ENCODE results near the gene ARSJ.

Gene ARSJ

DNA sequence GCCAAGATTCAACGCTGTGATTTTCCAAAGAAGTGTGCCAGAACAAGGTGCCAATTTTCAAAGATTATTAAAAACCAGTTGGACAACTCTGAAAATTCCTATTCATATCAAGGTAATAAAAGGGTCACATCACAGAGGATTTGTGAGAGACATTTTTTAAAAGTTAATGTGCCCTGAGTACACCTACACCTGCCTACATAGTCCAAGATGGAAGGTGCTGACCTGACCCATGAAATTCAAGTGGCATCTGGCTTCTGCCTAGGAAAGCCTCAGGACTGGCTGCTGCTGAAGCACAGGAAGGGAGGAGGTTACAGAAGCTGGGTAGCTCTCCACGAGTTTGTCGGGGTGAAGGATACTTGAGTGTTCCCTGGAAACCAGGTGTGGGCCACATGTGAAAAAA, 11.4 kb upstream of the ARSJ start:
- in situ Hi-C loops (cut with MboI; ENCODE audit: low sequenced_read_pairs) = no loop called here

GRCh38 chr4:113987382-113987941, 8.0 kb upstream of the ARSJ start:
- in situ Hi-C loops (cut with MboI; ENCODE audit: low sequenced_read_pairs) = no loop called here

DNA sequence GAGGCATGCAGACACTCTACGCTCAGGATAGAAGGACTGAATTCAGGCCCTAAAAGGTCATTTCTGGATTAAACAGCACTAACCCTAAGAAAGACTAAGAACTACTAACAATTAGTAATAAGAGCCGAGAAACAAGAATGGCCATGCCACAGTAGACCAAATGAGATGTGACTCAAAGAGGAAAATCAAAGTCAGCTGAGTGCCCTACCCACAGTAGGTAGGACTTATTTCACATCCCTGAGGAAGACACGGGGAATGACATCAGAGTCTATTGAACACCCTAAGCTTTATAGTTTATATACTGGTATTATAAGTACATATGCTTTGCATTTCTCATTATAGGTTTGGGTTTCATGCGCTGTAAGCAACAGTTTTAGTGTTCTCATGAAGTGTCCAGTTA, 2.7 kb upstream of the ARSJ start:
- in situ Hi-C loops (cut with MboI; ENCODE audit: low sequenced_read_pairs) = no loop called here

- in situ Hi-C loops (cut with MboI; ENCODE audit: low sequenced_read_pairs) = no loop called here
Measured at GRCh38 chr4:113981591-113981990, 2.1 kb upstream of the ARSJ start.

DNA sequence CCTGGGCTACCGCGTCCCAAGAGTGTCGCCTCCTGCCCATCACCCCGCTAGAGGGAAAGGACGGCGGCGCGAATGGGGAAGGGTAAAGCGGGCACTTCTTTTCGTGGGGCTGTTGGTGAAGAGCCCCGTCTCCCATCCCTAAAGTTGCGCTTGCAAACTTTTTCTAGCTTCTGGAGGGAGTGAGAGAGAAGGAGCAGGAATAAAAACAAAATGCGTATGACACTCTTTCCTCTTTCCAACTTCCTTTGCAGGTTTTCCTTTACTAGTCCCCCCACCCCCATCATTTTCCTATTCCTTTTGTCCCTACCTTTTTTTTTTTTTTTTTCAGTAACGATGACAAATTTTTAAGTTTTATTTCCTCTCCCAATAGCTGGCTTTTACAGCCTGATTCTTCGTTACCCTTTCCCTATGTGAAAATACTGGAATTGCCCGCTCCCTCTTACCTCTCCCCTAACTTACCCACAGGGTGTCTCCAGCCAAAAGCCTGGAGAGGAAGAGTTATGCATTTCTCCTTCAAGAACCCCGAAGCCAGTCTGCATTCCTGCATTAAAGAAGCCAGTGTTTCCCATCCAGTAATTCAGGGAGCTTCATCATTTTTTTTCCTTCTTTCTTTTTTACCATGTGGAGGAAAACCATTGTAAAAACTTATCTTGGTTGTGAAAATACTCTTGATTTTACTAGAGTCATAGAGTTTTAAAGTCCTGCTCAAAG, 613 bp upstream of the ARSJ start:
- in situ Hi-C loops (cut with MboI; ENCODE audit: low sequenced_read_pairs) = no loop called here

DNA sequence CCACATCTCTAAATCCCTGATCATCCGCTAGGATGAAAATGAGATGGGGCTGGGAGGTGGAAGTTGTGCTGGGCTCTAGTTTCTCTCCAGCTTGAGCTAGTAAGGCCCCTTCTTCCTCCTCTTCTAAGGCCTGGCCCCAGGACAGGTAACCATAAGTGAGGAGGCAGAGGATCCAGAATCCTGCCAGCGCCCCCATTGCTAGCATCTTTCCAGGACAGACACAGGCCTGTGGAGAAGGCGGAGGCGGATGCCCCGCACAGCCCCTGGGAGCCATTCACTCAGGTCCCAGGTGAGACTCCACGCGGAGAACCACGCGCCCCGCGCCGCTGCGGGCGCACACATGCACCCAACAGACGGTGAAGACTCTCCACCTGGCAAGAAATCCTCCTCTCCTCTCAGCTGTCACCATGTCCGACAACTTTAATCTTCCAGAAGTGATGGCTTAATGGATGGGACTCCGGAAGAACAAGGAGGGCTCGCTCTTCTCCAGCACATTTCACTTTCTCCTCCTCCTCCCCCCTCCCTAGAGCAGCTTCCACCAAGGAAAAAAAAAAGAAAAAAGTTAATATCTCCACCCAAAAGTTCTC, 793 bp downstream of the ARSJ start:
- in situ Hi-C loops (cut with MboI; ENCODE audit: low sequenced_read_pairs) = no loop called here

DNA sequence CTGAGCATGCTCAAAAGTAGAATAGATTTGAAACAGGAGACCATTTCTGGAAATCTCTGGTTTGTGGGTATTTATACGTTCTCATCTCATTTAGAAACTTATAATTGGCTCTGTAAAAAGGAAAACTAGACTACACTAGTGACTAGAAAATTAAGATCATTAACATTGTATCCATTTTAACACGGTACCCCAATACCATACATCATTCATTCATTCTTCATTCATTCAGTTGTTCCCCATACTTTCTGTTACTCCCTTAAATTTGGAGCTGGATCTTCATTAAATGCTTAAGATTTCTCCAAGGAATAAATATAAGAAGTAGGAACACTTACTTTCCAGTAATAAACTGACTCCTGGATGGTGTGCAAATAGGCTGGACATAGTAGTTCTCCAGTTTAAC, 1.3 kb downstream of the ARSJ start:
- in situ Hi-C loops (cut with MboI; ENCODE audit: low sequenced_read_pairs) = no loop called here

GRCh38 chr4:113977526-113977855, 2.0 kb downstream of the ARSJ start:
- in situ Hi-C loops (cut with MboI; ENCODE audit: low sequenced_read_pairs) = no loop called here

DNA sequence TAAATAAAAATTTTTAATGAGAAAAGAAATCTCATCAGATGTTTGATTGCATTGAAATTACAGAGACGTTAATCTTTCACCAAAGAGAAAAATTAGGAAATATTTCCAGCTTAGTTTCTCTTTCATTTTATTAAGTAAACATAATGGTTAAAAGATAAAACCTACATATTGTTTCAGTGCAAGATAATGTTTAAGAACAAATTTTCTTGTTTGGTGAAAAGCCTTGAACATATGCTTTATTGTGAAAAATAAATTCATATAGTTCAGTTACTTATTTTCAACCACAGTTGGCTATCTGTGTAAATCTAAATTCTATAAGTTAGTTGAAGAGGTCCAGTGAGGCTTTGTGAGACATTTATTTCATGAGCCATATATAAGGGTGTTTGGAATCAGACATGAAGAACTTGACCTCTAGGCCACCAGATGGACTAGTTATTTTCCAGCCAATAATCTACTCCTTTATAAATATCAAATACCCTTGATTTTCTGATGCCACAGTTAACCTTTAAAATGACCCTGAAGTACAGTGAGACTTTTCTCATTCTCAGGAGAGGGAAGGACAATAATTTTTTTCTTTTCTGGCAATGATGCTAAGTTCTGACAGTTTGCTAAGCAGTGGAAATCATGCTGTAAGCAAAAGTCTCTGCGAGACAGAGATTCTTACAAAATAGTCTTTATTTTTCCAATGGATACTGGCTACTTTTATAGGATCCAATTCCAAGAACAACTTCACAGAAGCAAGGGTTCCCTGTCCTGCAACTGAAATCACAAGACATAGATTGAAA, 2.5 kb downstream of the ARSJ start:
- in situ Hi-C loops (cut with MboI; ENCODE audit: low sequenced_read_pairs) = no loop called here

GRCh38 chr4:113975578-113975977, 3.9 kb downstream of the ARSJ start:
- in situ Hi-C loops (cut with MboI; ENCODE audit: low sequenced_read_pairs) = no loop called here

- in situ Hi-C loops (cut with MboI; ENCODE audit: low sequenced_read_pairs) = no loop called here
Measured at GRCh38 chr4:113974467-113974866, 5.0 kb downstream of the ARSJ start.

DNA sequence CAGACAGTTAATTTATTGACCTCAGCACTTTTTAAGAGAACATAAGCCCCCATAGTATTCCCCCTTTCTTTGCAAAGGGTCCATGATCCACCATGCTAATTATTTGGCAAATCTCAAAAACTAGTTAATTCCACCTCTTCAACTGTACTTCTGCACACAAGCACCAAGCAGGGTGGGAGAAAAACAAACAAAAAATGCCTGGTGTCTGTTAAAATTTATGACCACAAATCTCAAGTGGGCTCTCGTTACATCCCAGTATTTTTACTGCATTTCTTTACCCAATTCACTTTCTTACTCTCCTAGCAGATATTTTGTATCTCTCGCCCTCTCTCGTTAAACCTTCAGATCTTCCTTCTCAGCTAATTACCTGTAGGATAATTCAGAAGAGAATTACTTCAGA, 6.1 kb downstream of the ARSJ start:
- in situ Hi-C loops (cut with MboI; ENCODE audit: low sequenced_read_pairs) = no loop called here

- in situ Hi-C loops (cut with MboI; ENCODE audit: low sequenced_read_pairs) = no loop called here
Measured at GRCh38 chr4:113972781-113973180, 6.7 kb downstream of the ARSJ start.

- in situ Hi-C loops (cut with MboI; ENCODE audit: low sequenced_read_pairs) = no loop called here
Measured at GRCh38 chr4:113971706-113972360, 7.6 kb downstream of the ARSJ start.

DNA sequence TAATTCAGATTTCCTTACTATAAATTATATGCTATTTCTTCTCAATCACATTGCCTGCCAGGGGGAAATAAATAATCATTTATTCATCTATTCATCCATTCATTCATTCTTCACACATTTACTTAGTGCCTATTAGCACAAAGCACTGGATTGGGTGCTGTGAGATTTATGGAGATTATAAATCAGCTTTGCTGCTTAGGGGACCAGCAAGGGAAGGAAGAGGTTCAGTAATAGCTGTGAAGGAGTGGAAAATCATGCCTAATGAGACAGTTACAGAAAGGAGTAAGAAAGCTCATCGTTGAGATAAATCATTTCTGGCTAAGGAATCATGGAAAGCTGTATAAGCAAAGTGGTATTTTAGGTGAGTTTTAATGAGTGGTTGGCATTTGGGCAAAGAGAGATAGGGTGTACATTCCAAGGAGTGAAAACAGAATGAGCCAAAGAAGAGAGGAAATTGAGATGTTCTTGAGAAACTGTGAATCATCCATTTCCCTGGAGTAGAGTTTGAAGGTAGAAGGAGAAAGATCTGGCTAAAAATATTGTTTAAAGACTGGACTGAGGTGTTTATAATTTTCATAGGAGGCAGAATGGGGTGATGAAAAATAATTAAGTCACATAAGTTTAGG, 9.6 kb downstream of the ARSJ start:
- in situ Hi-C loops (cut with MboI; ENCODE audit: low sequenced_read_pairs) = no loop called here

DNA sequence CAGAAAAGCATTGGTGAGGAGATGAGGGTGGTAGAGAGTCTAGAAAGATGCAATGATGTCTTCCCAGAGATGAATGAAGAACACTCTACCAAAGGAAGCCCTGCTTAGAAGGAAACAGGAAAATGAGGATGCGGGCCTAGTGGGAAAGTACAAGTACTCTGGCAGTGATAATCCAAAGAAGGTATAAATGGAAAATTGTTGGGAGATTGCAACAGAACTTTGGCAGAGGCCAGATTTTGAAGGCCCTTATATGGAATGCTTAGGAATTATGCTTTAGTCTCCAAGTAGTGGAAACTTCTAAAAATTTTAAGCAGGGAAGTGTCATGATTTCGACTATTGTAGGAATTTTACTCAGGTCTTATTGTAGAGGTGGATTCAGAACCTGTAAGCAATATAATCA, 11.0 kb downstream of the ARSJ start:
- in situ Hi-C loops (cut with MboI; ENCODE audit: low sequenced_read_pairs) = no loop called here

DNA sequence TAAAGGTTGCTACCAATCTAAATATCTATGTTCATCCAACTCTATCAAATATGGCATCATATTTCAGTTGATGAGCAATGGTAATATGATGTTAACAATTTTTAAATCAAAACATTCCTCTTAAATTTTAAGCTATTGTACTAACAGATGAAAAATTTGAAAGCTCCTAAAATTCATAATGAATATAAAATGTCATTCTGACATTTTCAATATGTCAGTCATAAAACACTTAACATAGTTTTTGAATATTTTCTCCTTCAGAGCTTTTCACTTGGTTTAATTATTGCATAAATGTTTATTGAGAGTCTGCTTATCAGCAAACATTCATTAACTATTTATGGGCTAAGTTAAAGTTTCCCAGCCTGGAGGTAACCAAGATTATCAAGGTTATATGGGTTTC, 11.8 kb downstream of the ARSJ start:
- in situ Hi-C loops (cut with MboI; ENCODE audit: low sequenced_read_pairs) = no loop called here

DNA sequence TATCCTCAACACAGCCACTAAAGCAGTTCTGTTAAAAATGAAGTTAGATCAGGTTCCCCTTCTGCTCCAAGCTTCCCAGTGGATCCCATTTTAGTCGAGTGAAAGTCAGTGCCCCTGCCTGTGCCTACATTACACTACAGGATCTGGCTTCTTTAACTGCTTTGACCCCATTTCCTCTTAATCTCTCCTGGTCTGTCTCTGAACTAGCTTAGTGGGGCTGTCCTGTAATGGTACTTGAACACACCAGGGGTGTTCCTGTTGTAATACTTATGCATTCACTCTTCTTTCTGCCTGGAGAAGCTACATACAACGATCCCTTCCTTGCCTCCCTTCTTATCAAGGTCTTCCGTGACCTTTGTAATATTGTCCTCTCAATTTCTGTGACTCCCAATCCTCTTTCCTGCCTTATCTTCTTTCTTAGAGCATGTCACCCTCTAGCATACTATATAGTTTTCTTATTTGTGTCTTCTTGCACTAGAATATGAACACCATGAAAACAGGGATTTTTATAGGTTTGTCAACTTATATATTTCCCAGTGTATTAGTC, 16.7 kb downstream of the ARSJ start:
- in situ Hi-C loops (cut with MboI; ENCODE audit: low sequenced_read_pairs) = no loop called here

DNA sequence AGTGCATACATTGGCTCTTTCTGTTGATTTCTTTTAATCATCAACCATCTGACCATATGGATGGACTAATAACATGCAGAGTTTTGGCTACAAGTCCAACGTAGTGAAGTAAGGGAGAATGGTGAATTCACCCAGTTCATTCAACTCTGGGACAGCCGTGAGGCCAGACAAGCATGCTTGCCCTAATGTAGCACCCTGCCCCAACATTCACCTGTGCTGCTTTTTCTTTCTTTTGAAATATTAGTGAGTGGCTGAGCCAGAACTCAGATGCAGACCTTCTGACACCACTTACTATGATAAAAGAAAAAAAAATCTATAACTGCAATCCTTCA, 17.5 kb downstream of the ARSJ start:
- in situ Hi-C loops (cut with MboI; ENCODE audit: low sequenced_read_pairs) = no loop called here

GRCh38 chr4:113960684-113961321, 18.6 kb downstream of the ARSJ start:
- in situ Hi-C loops (cut with MboI; ENCODE audit: low sequenced_read_pairs) = no loop called here

All from hTERT RPE-1 (cell line).